ENCODE data around the gene CFAP45.

- TF ChIP-seq CTCF (IDR thresholded peaks at IDR 0.05) (no peak), POLR2AphosphoS5 (IDR thresholded peaks at IDR 0.05) (no peak), POLR2A (IDR thresholded peaks at IDR 0.05) (no peak), EP300 (IDR thresholded peaks at IDR 0.05) (no peak)
These were observed 31.2 kb downstream of the CFAP45 start for GRCh38 chr1:159868766-159869165.
